Neural cell (in vitro differentiated cells): ENCODE measurements around the gene MKX.

Source experiments
- CTCF ChIP-seq: fragments of 450-650 bp; IDR thresholded peaks from 2 replicates; pipeline ENCODE4 v1.5.1; 2014; ENCODE audit warnings: antibody characterized with exemption, mild to moderate bottlenecking, moderate library complexity; ENCODE audit not compliant: poor library complexity, severe bottlenecking
- EP300 ChIP-seq: fragments of 450-650 bp; conservative IDR thresholded peaks from 2 replicates; pipeline ENCODE4 v1.6.1; 2014; ENCODE audit warnings: antibody characterized with exemption, mild to moderate bottlenecking, moderate library complexity; ENCODE audit not compliant: poor library complexity, severe bottlenecking
- EZH2 ChIP-seq: fragments of 200-600, 300-800 bp; shearing (Covaris generic), sonication (generic); IDR thresholded peaks from 2 replicates; pipeline ENCODE4 v1.6.1; 2014; ENCODE audit warnings: antibody characterized with exemption, low read length, borderline replicate concordance, mild to moderate bottlenecking; ENCODE audit not compliant: insufficient read depth, poor library complexity, severe bottlenecking
- MXI1 ChIP-seq: fragments of 450-650 bp; conservative IDR thresholded peaks from 2 replicates; pipeline ENCODE4 v1.6.1; 2014; ENCODE audit warnings: antibody characterized with exemption, mild to moderate bottlenecking; ENCODE audit not compliant: poor library complexity, severe bottlenecking
- POLR2AphosphoS5 ChIP-seq: IDR thresholded peaks from 2 replicates; pipeline ENCODE4 v1.6.1; 2012
- RAD21 ChIP-seq: fragments of 450-650 bp; conservative IDR thresholded peaks from 2 replicates; pipeline ENCODE4 v1.6.1; 2014; ENCODE audit warnings: antibody characterized with exemption, mild to moderate bottlenecking, moderate library complexity
- REST ChIP-seq: IDR thresholded peaks from 2 replicates; pipeline ENCODE4 v1.6.1; 2012; ENCODE audit warnings: borderline replicate concordance
- TAF1 ChIP-seq: IDR thresholded peaks from 2 replicates; pipeline ENCODE4 v1.6.1; 2012; ENCODE audit warnings: low read depth

GRCh38 chr10:27659786-27660185 is 85.8 kb downstream of the MKX start:
- TF ChIP-seq CTCF (no peak), REST (no peak), POLR2AphosphoS5 (no peak), EZH2 (no peak), TAF1 (no peak), EP300 (no peak), RAD21 (no peak), MXI1 (no peak)
